Stimulated activated CD4-positive, alpha-beta T cell treated with anti-CD3 and anti-CD28 coated beads, TNF-alpha, amount 100 ng/mL, for 1 hour (primary cell): ENCODE measurements around the gene CC2D1A.

Experiments
- DNase-seq, 3 donors: peaks; one replicate each; pipeline ENCODE4 v3.0.0-alpha.2; 2020; ENCODE audit warnings: low read depth in 3 of 3, low spot score in 1 of 3

The CC2D1A gene

DNA sequence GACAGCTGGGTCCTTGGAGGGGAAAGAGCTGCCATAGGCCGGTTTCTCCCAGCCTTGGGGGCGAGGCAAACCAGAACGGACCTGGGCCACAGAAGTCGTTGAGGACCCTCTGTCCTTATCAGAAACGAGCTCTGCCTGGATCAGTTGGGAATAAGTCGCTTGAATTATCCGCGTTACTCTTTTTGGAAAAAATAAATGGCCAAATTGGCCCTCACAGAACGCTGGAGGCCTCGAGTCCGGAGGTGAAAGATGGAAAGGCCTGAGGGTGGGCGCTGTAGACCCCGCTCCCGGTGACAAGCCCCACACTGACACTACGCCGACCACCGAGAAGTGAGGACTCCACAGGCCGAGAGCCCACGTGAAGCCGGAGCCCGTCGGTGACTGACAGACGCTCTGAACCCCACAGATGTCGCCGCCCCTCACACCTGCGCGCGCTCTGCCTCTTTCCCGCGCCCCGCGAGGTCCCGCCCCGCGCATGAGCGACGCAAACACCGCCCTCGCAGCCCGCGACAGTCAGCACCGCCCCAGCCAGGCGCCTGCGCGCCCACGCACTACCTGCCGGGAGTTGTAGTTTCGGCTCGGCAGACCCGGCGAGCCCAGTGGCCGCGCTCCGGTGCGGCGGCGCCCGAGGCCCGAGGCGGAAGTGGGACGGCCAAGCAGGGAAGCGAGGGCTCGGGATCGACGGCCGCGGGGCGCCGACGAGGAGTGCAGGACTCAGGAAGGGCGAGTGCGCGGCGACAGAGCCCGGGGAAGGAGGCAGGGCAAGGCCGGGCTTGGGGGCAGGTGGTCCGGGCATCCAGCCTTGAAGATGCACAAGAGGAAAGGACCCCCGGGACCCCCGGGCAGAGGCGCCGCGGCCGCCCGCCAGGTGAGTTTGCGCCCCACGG lies at the start of gene CC2D1A, which contains the start of gene BRME1:
CC2D1A (plus strand) TSS at position 568 of the 887 bp plus-strand sequence; CDS start at position 809, 241 bp downstream.
BRME1 (minus strand) TSS at position 484 of the 887 bp plus-strand sequence. CDS start 1,225 bp downstream, outside the sequence.
- DNase-seq: peak; percentile 77 to 92 (median 88)

DNA sequence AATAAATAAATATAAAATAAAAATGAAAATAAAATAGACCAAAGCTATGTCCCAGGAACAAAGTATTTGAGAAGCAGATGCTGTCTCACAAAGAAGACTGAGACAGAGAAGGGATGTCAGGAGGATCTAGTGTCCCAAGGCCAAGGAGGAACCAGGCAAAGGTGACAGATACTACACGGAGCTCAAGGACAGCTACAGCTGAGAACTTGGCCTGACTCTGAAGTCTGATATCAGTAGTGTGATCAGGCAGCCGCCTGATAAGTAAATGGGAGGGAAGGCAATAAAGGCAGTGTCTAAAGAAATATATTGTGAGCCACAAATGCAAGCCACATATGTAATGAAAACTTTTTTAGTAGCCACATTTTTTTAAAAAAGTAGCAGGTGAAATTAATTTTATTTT lies 49.5 kb upstream of the CC2D1A start:
- no peak for DNase-seq

DNA sequence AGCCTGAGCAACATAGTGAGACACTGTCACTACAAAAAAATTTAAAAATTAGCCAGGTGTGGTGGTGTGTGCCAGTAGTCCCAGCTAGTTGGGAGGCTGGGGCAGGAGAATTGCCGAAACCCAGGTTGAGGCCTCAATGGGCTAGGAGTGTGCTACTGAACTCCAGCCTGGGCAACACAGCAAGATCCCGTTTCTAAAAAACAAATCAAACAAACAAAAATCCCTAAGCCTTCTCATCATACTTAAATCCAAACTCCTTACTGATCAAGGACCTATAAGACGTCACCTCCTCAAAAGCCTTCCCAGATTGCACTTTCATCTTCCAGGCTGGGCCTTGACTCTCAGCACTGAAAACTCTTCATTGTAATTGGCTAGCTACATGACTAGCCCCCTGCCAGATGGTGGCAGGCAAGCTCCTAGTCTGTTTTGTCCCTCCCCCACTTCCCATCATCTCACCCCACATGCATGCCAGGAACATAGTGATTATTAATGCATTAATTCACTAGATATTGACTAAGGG lies 46.6 kb upstream of the CC2D1A start:
- no peak for DNase-seq

DNA sequence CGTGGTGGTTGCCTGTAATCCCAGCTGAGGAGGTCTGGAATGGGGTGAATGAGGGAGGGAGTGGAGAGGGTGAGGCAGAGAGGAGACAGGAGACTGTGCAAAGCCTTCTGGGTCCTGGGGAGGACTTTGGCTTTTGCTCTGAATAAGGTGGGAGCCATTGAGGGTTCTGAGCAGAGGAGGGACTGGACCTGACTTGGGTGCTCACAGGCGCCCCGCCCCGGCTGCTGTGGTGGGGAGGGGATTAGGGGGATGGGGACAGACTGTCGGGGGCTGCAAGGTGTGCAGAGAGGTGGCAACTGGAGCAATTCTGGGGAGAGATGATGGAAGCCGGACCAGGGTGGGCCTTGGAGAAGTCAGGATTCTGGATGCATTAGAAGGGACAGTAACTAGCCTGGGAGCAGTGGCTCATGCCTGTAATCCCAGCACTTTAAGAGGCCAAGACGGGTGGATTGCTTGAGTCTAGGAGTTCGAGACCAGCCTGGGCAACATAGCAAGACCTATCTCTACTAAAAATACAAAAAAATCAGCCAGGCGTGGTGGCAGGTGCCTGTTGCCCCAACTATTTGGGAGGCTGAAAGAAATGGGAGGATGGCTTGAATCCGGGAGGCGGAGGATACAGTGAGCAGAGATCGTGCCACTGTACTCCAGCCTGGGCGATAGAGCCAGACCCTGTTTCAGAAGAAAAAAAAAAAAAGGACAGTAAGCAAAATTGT lies 45.2 kb upstream of the CC2D1A start:
- DNase-seq: no peak

DNA sequence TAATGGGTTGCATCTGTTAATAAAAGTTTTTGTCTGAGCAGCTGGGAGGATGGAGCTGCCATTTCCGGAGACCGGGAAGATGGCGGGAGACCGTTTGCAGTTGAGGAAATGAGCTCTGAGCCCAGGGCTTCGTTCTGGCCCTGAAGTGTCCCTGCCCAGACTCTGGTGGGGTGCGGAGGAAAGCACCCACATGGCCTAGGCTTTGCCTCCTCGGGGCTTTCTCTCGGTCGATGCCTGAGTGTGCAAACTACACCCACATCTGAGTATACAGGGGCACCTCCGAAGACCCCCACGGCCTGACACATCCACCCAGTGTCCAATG lies 44.6 kb upstream of the CC2D1A start:
- DNase-seq: no peak

- peak; percentile 76 to 85 (median 78) for DNase-seq
Measured at GRCh38 chr19:13861714-13862531, 44.1 kb upstream of the CC2D1A start.

- DNase-seq: no peak
Measured at GRCh38 chr19:13864046-13864666, 41.8 kb upstream of the CC2D1A start.

GRCh38 chr19:13864667-13865570 lies 41.1 kb upstream of the CC2D1A start:
- DNase-seq: no peak

GRCh38 chr19:13865571-13866462 lies 40.2 kb upstream of the CC2D1A start:
- DNase-seq: no peak

- no peak for DNase-seq
Measured at GRCh38 chr19:13866463-13867046, 39.4 kb upstream of the CC2D1A start.

GRCh38 chr19:13868663-13869062 lies 37.3 kb upstream of the CC2D1A start:
- DNase-seq: no peak

- DNase-seq: no peak
Measured at GRCh38 chr19:13869281-13869680, 36.7 kb upstream of the CC2D1A start.

GRCh38 chr19:13870873-13871272 lies 35.1 kb upstream of the CC2D1A start:
- DNase-seq: no peak

DNA sequence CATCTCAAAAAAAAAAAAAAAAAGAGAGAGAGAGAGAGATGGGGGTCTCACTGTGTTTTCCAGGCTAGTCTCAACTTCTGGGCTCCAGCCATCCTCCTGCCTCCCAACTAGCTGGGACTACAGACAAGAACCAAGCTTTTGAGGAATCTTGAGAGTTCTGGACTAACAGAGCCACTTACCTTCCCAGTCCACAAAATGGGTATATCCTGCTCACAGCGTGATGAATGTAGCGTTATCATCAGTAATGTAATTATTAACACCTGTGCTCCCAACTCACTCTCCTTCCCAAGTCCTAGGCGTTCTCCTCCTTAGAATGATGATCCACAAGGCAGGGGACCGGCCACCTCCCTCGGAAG lies 33.7 kb upstream of the CC2D1A start:
- no peak for DNase-seq

GRCh38 chr19:13872695-13873389 lies 33.2 kb upstream of the CC2D1A start:
- DNase-seq: no peak

- no peak for DNase-seq
Measured at GRCh38 chr19:13873834-13874515, 32.0 kb upstream of the CC2D1A start.

- no peak for DNase-seq
Measured at GRCh38 chr19:13875824-13876223, 30.2 kb upstream of the CC2D1A start.
